ENCODE results near the gene ZNF710.

Gene ZNF710

DNA sequence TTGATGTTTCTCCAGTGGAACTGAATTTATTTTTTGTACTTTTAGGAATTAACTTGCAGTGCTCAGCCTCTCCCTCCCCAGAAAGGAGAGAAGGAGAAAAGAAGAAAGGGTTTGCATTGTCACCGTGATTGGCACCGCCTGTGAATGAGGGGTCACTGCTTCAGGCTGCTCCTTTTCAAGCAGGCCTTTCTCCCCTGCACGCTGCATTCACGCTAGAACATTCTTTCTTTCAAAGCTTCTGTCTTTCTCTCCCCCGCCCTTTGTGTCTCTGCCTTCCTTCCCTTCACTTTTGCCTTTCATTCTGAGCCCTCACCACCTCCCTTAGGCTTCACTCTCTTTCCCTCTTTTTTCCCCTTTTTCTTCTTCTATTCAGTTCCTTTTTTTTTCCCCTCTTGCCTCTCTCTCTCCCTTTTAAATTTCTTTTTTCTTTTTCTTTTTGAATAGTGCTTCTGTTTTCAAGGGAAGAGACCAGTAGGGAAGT, 42.4 kb downstream of the ZNF710 start:
- no peaks in the 10 kb centered on the region for H3K27me3 ChIP-seq (ENCODE audit: control insufficient read depth in 3 of 3, insufficient read depth in 3 of 3, low read depth in 1 of 3, low read length in 3 of 3)
- peak; percentile 58 for DNase-seq (ENCODE audit: low spot score)
- peaks cover 4 to 17% of the 10 kb centered on the region in 2 donors for H3K36me3 ChIP-seq (replicated peaks in 1 of 2; ENCODE audit: control insufficient read depth in 2 of 2, insufficient read depth in 2 of 2, low read length in 2 of 2)
- no peak overlapping the region for H3K18ac ChIP-seq (ENCODE audit: low read length)
- no peak overlapping the region for H2AFZ ChIP-seq (ENCODE audit: low read length)
- no peak overlapping the region for H3K23ac ChIP-seq (ENCODE audit: low read depth, low read length, poor library complexity)
- no peak overlapping the region for H3K9ac ChIP-seq (ENCODE audit: low read depth, low read length, poor library complexity)
- H2BK120ac ChIP-seq (ENCODE audit: low read depth, low read length) = no peak overlapping the region
- no peak overlapping the region for H4K8ac ChIP-seq (ENCODE audit: low read depth, low read length)
- H3K4ac ChIP-seq (ENCODE audit: low read length) = no peak overlapping the region
- peak overlapping the region; percentile 83 for H2BK5ac ChIP-seq (ENCODE audit: low read length)
- no peaks in the 10 kb centered on the region for H3K9me3 ChIP-seq (replicated peaks in 1 of 2; ENCODE audit: control insufficient read depth in 2 of 2, insufficient read depth in 1 of 2, low read depth in 1 of 2, low read length in 2 of 2)
- peak overlapping the region; percentile 98 for H3K27ac ChIP-seq (replicated peaks; ENCODE audit: low read length)
- H3K14ac ChIP-seq (ENCODE audit: low read length) = no peak overlapping the region
- no CpG with 5 or more reads among the region's 5 CpGs for WGBS, 2 donors (ENCODE audit: extremely low coverage in 2 of 2, insufficient read length in 2 of 2, insufficient replicate concordance in 1 of 2)
- H3K4me3 ChIP-seq (ENCODE audit: low read length in 2 of 2) = no peak overlapping the region
- H3K4me2 ChIP-seq (ENCODE audit: insufficient read depth, low read length, poor library complexity, severe bottlenecking) = no peak overlapping the region
- H4K91ac ChIP-seq (ENCODE audit: low read depth, low read length, poor library complexity) = no peak overlapping the region
- no peak overlapping the region for H2BK12ac ChIP-seq (ENCODE audit: low read length)
- H2AK5ac ChIP-seq (ENCODE audit: low read depth, low read length) = no peak overlapping the region
- H3K4me1 ChIP-seq (ENCODE audit: control insufficient read depth in 2 of 2, insufficient read depth in 1 of 2, low read depth in 1 of 2, low read length in 2 of 2) = peaks cover 22 to 36% of the 10 kb centered on the region in 2 donors
- H3K79me1 ChIP-seq (ENCODE audit: low read depth, low read length) = peaks cover 18% of the 10 kb centered on the region
- no peak overlapping the region for H2BK15ac ChIP-seq (ENCODE audit: low read length)

DNA sequence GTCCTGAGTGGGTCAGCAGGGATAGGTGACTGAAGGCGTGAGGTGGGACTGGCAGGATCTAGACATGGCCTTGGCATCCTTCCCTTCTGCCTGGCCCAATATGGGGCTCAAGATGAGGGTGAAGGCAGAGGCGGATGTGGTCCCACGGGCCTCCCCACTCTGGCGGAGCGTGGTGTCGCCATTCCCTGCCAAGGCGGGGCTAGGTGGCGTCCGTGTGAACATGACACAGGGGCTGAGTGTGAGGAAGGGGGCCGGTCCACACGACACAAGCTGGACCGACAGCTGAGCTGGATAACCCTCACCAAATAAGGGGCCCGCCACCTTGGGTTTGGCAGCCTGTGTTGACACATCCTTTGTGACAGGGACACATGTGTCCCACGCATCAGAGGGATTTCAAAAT, 43.1 kb downstream of the ZNF710 start:
- H2BK120ac ChIP-seq (ENCODE audit: low read depth, low read length) = peak overlapping the region; percentile 85
- H2BK15ac ChIP-seq (ENCODE audit: low read length) = no peak overlapping the region
- H3K27ac ChIP-seq (replicated peaks; ENCODE audit: low read length) = peak overlapping the region; percentile 98
- H3K4me1 ChIP-seq (ENCODE audit: control insufficient read depth in 2 of 2, insufficient read depth in 1 of 2, low read depth in 1 of 2, low read length in 2 of 2) = peaks cover 22 to 36% of the 10 kb centered on the region in 2 donors
- H3K4me3 ChIP-seq (ENCODE audit: low read length in 2 of 2) = no peak overlapping the region
- H2AFZ ChIP-seq (ENCODE audit: low read length) = no peak overlapping the region
- H4K91ac ChIP-seq (ENCODE audit: low read depth, low read length, poor library complexity) = no peak overlapping the region
- peaks cover 17% of the 10 kb centered on the region for H3K79me1 ChIP-seq (ENCODE audit: low read depth, low read length)
- peak overlapping the region; percentile 46 for H3K4ac ChIP-seq (ENCODE audit: low read length)
- peak overlapping the region; percentile 92 for H3K23ac ChIP-seq (ENCODE audit: low read depth, low read length, poor library complexity)
- H2BK5ac ChIP-seq (ENCODE audit: low read length) = peak overlapping the region; percentile 85
- no peak overlapping the region for H3K9ac ChIP-seq (ENCODE audit: low read depth, low read length, poor library complexity)
- no peak for DNase-seq (ENCODE audit: low spot score)
- no peak overlapping the region for H3K14ac ChIP-seq (ENCODE audit: low read length)
- no peak overlapping the region for H4K8ac ChIP-seq (ENCODE audit: low read depth, low read length)
- H2AK5ac ChIP-seq (ENCODE audit: low read depth, low read length) = peak overlapping the region; percentile 96
- no peaks in the 10 kb centered on the region for H3K9me3 ChIP-seq (replicated peaks in 1 of 2; ENCODE audit: control insufficient read depth in 2 of 2, insufficient read depth in 1 of 2, low read depth in 1 of 2, low read length in 2 of 2)
- H3K4me2 ChIP-seq (ENCODE audit: insufficient read depth, low read length, poor library complexity, severe bottlenecking) = no peak overlapping the region
- WGBS, 2 donors (ENCODE audit: extremely low coverage in 2 of 2, insufficient read length in 2 of 2, insufficient replicate concordance in 1 of 2) = no CpG with 5 or more reads among the region's 14 CpGs
- peaks cover 4 to 17% of the 10 kb centered on the region in 2 donors for H3K36me3 ChIP-seq (replicated peaks in 1 of 2; ENCODE audit: control insufficient read depth in 2 of 2, insufficient read depth in 2 of 2, low read length in 2 of 2)
- H3K18ac ChIP-seq (ENCODE audit: low read length) = peak overlapping the region; percentile 93
- no peaks in the 10 kb centered on the region for H3K27me3 ChIP-seq (ENCODE audit: control insufficient read depth in 3 of 3, insufficient read depth in 3 of 3, low read depth in 1 of 3, low read length in 3 of 3)
- peak overlapping the region; percentile 97 for H2BK12ac ChIP-seq (ENCODE audit: low read length)

DNA sequence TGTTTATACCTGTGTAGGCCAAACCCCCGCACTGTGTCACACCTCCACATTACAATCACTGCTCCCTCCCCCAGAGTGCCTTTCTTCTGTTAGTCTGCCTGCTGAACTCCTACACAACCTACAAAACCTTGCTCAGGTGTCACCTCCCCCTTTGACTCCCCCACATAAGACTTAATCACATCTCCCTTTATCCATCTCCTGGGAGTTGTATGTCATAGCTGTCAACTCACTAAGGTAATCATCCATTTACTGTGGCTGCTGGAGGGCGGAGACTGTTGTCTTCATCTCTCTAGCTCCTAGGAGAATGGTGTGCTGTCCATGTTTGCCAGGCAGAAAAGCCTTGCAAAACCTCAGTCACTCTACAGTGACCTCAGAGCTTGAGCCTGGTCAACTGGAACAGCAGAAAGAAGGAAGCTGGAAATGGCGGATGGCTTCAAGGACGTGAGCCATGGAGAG, 43.8 kb downstream of the ZNF710 start:
- no peak overlapping the region for H3K9ac ChIP-seq (ENCODE audit: low read depth, low read length, poor library complexity)
- H2AFZ ChIP-seq (ENCODE audit: low read length) = no peak overlapping the region
- no peaks in the 10 kb centered on the region for H3K27me3 ChIP-seq (ENCODE audit: control insufficient read depth in 3 of 3, insufficient read depth in 3 of 3, low read depth in 1 of 3, low read length in 3 of 3)
- peak overlapping the region; percentile 95 for H2BK5ac ChIP-seq (ENCODE audit: low read length)
- peak overlapping the region; percentile 49 for H3K14ac ChIP-seq (ENCODE audit: low read length)
- no peak overlapping the region for H4K8ac ChIP-seq (ENCODE audit: low read depth, low read length)
- no peak overlapping the region for H2BK120ac ChIP-seq (ENCODE audit: low read depth, low read length)
- no peak overlapping the region for H3K27ac ChIP-seq (replicated peaks; ENCODE audit: low read length)
- H3K23ac ChIP-seq (ENCODE audit: low read depth, low read length, poor library complexity) = peak overlapping the region; percentile 62
- peak overlapping the region; percentile 96 for H2AK5ac ChIP-seq (ENCODE audit: low read depth, low read length)
- H3K4me2 ChIP-seq (ENCODE audit: insufficient read depth, low read length, poor library complexity, severe bottlenecking) = no peak overlapping the region
- no peak overlapping the region for H3K4ac ChIP-seq (ENCODE audit: low read length)
- H3K4me1 ChIP-seq (ENCODE audit: control insufficient read depth in 2 of 2, insufficient read depth in 1 of 2, low read depth in 1 of 2, low read length in 2 of 2) = peaks cover 22 to 38% of the 10 kb centered on the region in 2 donors
- H3K9me3 ChIP-seq (replicated peaks in 1 of 2; ENCODE audit: control insufficient read depth in 2 of 2, insufficient read depth in 1 of 2, low read depth in 1 of 2, low read length in 2 of 2) = no peaks in the 10 kb centered on the region
- no peak for DNase-seq (ENCODE audit: low spot score)
- peaks cover 22% of the 10 kb centered on the region for H3K79me1 ChIP-seq (ENCODE audit: low read depth, low read length)
- peak overlapping the region; percentile 71 for H2BK15ac ChIP-seq (ENCODE audit: low read length)
- no peak overlapping the region for H3K4me3 ChIP-seq (ENCODE audit: low read length in 2 of 2)
- no CpG with 5 or more reads among the region's 4 CpGs for WGBS, 2 donors (ENCODE audit: extremely low coverage in 2 of 2, insufficient read length in 2 of 2, insufficient replicate concordance in 1 of 2)
- H2BK12ac ChIP-seq (ENCODE audit: low read length) = peak overlapping the region; percentile 2
- peak overlapping the region; percentile 38 for H4K91ac ChIP-seq (ENCODE audit: low read depth, low read length, poor library complexity)
- peak overlapping the region; percentile 86 for H3K18ac ChIP-seq (ENCODE audit: low read length)
- H3K36me3 ChIP-seq (replicated peaks in 1 of 2; ENCODE audit: control insufficient read depth in 2 of 2, insufficient read depth in 2 of 2, low read length in 2 of 2) = peaks cover 4 to 17% of the 10 kb centered on the region in 2 donors

DNA sequence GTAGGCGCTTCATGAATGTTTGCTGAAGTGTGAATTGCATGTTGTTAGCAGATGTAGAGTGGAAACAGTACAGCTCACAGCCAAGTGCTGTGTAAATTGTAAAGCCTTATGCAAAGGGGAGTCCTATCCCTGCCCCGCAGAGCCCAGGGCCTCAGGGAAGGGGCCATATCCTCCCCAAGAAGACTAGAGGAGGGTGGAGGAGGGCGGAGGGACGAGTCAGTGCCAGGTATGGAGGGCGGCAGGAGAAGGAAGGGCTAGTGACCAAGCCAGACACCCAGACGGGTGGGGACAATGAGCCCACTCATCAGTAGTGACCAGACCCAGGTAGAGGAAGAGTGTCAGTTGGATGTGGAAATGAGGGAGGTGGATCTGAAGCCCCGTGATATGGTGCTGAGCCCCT, 45.2 kb downstream of the ZNF710 start:
- Histone ChIP-seq H4K91ac (ENCODE audit: low read depth, low read length, poor library complexity) (no peak overlapping the region), H3K36me3 (replicated peaks in 1 of 2; ENCODE audit: control insufficient read depth in 2 of 2, insufficient read depth in 2 of 2, low read length in 2 of 2) (peaks cover 4 to 17% of the 10 kb centered on the region in 2 donors), H2AK5ac (ENCODE audit: low read depth, low read length) (peak overlapping the region; percentile 14), H3K4ac (ENCODE audit: low read length) (no peak overlapping the region), H3K4me1 (ENCODE audit: control insufficient read depth in 2 of 2, insufficient read depth in 1 of 2, low read depth in 1 of 2, low read length in 2 of 2) (peaks cover 19 to 32% of the 10 kb centered on the region in 2 donors), H3K4me3 (ENCODE audit: low read length in 2 of 2) (no peak overlapping the region), H2BK15ac (ENCODE audit: low read length) (no peak overlapping the region), H3K27ac (replicated peaks; ENCODE audit: low read length) (no peak overlapping the region), H3K9ac (ENCODE audit: low read depth, low read length, poor library complexity) (no peak overlapping the region), H2BK120ac (ENCODE audit: low read depth, low read length) (no peak overlapping the region), H2BK5ac (ENCODE audit: low read length) (peak overlapping the region; percentile 95), H4K8ac (ENCODE audit: low read depth, low read length) (no peak overlapping the region), H3K79me1 (ENCODE audit: low read depth, low read length) (peaks cover 28% of the 10 kb centered on the region), H3K27me3 (ENCODE audit: control insufficient read depth in 3 of 3, insufficient read depth in 3 of 3, low read depth in 1 of 3, low read length in 3 of 3) (no peaks in the 10 kb centered on the region), H3K14ac (ENCODE audit: low read length) (no peak overlapping the region), H2BK12ac (ENCODE audit: low read length) (no peak overlapping the region), H3K18ac (ENCODE audit: low read length) (peak overlapping the region; percentile 36), H3K9me3 (replicated peaks in 1 of 2; ENCODE audit: control insufficient read depth in 2 of 2, insufficient read depth in 1 of 2, low read depth in 1 of 2, low read length in 2 of 2) (no peaks in the 10 kb centered on the region), H3K23ac (ENCODE audit: low read depth, low read length, poor library complexity) (no peak overlapping the region), H2AFZ (ENCODE audit: low read length) (no peak overlapping the region), H3K4me2 (ENCODE audit: insufficient read depth, low read length, poor library complexity, severe bottlenecking) (no peak overlapping the region)
- DNase-seq (ENCODE audit: low spot score) = no peak
- WGBS, 2 donors (ENCODE audit: extremely low coverage in 2 of 2, insufficient read length in 2 of 2, insufficient replicate concordance in 1 of 2) = no CpG with 5 or more reads among the region's 7 CpGs

All from neuronal stem cell (in vitro differentiated cells).